ENCODE measurements around the gene TNS2. TPM values are rescaled to one million over a fixed set of nuclear protein-coding genes. Genes with fewer than 3 reads are reported as not detected.
A peak's percentile ranks its signal among the peaks of the same experiment; 100 is the strongest.

Gene TNS2
- total and polyA plus RNA-seq, 2 of the 13 experiments (the other 11 are each of a cell fraction or from before 2014, with no cell fraction given): 8.9 to 20.4 TPM

DNA sequence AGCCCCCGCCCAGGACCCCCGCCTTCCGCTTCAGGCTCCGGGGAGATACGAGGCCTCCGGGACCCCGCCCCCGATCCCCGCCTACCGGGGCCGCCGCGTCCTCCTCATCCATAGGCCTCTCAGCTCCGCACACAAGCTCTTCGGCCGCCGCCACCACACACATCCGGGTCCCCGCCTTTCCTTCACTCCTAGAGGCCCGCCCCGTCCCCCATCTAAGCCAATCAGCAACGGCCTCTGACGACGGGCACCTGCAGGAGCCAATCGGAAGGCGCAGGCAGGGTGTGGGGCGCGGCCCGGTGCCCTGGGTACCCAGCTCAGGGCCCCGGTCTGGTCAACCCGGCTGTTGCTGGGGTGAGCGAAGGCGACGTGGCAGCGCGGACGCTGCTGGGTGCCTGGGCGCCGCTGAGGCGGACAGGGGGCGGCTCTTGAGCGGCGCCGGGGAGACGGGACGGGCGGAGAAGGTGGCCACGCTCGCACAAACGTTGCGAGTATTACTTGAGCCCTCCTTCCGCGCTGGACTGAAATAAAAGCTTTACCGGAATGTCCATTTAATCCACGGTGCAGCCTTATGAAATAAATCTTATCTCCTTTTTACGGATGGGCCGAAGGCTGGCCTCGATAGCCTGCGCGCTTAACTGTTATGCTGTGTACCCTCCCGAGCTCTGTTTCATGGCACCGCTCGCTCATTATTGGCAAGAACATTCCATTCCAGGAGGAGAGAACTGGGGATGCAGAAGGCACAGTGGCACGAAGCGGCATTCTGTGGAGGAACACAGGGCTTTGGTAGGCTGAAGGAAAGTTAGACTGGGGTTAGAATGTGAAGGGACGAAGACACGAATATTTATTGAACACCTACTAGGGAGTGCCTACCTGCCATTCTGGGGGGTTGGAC lies 29.6 kb downstream of the TNS2 start, which contains the start of gene SPRYD3 (continued):
- TF ChIP-seq, protein P1, sequence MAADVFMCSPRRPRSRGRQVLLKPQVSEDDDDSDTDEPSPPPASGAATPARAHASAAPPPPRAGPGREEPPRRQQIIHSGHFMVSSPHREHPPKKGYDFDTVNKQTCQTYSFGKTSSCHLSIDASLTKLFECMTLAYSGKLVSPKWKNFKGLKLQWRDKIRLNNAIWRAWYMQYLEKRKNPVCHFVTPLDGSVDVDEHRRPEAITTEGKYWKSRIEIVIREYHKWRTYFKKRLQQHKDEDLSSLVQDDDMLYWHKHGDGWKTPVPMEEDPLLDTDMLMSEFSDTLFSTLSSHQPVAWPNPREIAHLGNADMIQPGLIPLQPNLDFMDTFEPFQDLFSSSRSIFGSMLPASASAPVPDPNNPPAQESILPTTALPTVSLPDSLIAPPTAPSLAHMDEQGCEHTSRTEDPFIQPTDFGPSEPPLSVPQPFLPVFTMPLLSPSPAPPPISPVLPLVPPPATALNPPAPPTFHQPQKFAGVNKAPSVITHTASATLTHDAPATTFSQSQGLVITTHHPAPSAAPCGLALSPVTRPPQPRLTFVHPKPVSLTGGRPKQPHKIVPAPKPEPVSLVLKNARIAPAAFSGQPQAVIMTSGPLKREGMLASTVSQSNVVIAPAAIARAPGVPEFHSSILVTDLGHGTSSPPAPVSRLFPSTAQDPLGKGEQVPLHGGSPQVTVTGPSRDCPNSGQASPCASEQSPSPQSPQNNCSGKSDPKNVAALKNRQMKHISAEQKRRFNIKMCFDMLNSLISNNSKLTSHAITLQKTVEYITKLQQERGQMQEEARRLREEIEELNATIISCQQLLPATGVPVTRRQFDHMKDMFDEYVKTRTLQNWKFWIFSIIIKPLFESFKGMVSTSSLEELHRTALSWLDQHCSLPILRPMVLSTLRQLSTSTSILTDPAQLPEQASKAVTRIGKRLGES (CRISPR knock-in tag; IDR thresholded peaks at IDR 0.05; ENCODE audit: borderline replicate concordance): no peak
- TF ChIP-seq PAF1 (CRISPR knock-in tag; IDR thresholded peaks at IDR 0.05) (no peak), SCMH1 (CRISPR knock-in tag; IDR thresholded peaks at IDR 0.05; ENCODE audit: borderline replicate concordance) (no peak), NFIB (CRISPR knock-in tag; IDR thresholded peaks at IDR 0.05; ENCODE audit: borderline replicate concordance) (no peak), ZNF331 (CRISPR knock-in tag; IDR thresholded peaks at IDR 0.05) (peak; percentile 25), HMGXB3 (CRISPR knock-in tag; IDR thresholded peaks at IDR 0.05; ENCODE audit: borderline replicate concordance) (no peak), ZNF644 (CRISPR knock-in tag; IDR thresholded peaks at IDR 0.05; ENCODE audit: low read depth) (no peak), PRDM10 (CRISPR knock-in tag; IDR thresholded peaks at IDR 0.05; ENCODE audit: low read depth) (no peak; the same call in 1 of the 2 replicates), FLYWCH1 (CRISPR knock-in tag; IDR thresholded peaks at IDR 0.05) (no peak), ZNF367 (CRISPR knock-in tag; IDR thresholded peaks at IDR 0.05; ENCODE audit: borderline replicate concordance) (peak; percentile 64; the same call in 1 of the 2 replicates), ZNF282 (IDR thresholded peaks at IDR 0.05; ENCODE audit: partially characterized antibody) (no peak), ZNF224 (CRISPR knock-in tag; IDR thresholded peaks at IDR 0.05) (no peak), ZNF883 (CRISPR knock-in tag; IDR thresholded peaks at IDR 0.05; ENCODE audit: not compliant biosample characterization) (peak; percentile 76)
- TF ChIP-seq, protein P2, sequence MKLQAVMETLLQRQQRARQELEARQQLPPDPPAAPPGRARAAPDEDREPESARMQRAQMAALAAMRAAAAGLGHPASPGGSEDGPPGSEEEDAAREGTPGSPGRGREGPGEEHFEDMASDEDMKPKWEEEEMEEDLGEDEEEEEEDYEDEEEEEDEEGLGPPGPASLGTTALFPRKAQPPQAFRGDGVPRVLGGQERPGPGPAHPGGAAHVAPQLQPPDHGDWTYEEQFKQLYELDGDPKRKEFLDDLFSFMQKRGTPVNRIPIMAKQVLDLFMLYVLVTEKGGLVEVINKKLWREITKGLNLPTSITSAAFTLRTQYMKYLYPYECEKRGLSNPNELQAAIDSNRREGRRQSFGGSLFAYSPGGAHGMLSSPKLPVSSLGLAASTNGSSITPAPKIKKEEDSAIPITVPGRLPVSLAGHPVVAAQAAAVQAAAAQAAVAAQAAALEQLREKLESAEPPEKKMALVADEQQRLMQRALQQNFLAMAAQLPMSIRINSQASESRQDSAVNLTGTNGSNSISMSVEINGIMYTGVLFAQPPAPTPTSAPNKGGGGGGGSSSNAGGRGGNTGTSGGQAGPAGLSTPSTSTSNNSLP (IDR thresholded peaks at IDR 0.05; ENCODE audit: low read depth, low read length): no peak

All from HepG2 (cell line).